Endothelial cell of umbilical vein (primary cell): ENCODE results near the gene LTBP2. TPM values are rescaled to one million over a fixed set of nuclear protein-coding genes. Genes with fewer than 3 reads are reported as not detected.
A peak's percentile ranks its signal among the peaks of the same experiment; 100 is the strongest.
"Not testable (repeated sequence)": the region's sequence is repeated elsewhere in the genome, so short reads cannot be mapped to it uniquely, and the experiment has no call there.

ENCODE experiments used
- BruUV-seq: library from RNA; stranded (reverse); fragments of 400-500 nt; replicated peaks from 2 replicates; lab custom pipeline; 2021; lab: Mats Ljungman, UMichigan
- CTCF ChIA-PET: fragments of 300-600, 350-600 bp; sonication (Branson Sonifier 250); formaldehyde crosslinking; loops from one replicate; lab custom pipeline; 2021; ENCODE audit warnings: antibody characterized with exemption, inconsistent platforms; lab: Charles Lee
- POLR2A ChIA-PET: fragments of 300-600, 350-600 bp; sonication (Branson Sonifier 250); formaldehyde crosslinking; loops from one replicate; lab custom pipeline; 2021; ENCODE audit warnings: antibody characterized with exemption, inconsistent platforms; lab: Charles Lee
- DNase-seq: peaks from one replicate; pipeline ENCODE4 v3.0.0-alpha.2; 2011; ENCODE audit warnings: low read depth, low spot score
- FAIRE-seq: peaks from 2 replicates; lab custom pipeline; 2011; peaks lifted over from hg19 to GRCh38; lab: Jason Lieb, UNC
- H2AFZ ChIP-seq: 2 replicates; pipeline ENCODE4 v1.6.0; 2012; ENCODE audit warnings: low read depth, low read length, control low read depth, inconsistent platforms
- H3K27ac ChIP-seq: 2 replicates; pipeline ENCODE4 v1.5.1; 2011; ENCODE audit warnings: low read depth, mild to moderate bottlenecking, control low read depth, low read length, moderate library complexity; ENCODE audit not compliant: insufficient read depth
- H3K27me3 ChIP-seq, 2 experiments: 2 replicates each; pipeline versions ENCODE4 v1.6.0 to v1.6.1; 2011; ENCODE audit warnings: low read length in 2 of 2, mixed read lengths in 1 of 2; ENCODE audit not compliant: control insufficient read depth in 2 of 2, insufficient read depth in 2 of 2
- H3K36me3 ChIP-seq, 2 experiments: 2 replicates in 1 of 2; 3 replicates in 1 of 2; pipeline ENCODE4 v1.5.1; 2011; ENCODE audit warnings: low read length in 2 of 2, mild to moderate bottlenecking in 1 of 2, moderate library complexity in 1 of 2; ENCODE audit not compliant: control insufficient read depth in 2 of 2, insufficient read depth in 2 of 2; ENCODE audit errors: extremely low read depth in 1 of 2
- H3K4me1 ChIP-seq: 3 replicates; pipeline ENCODE4 v1.5.1; 2011; ENCODE audit warnings: mild to moderate bottlenecking, low read length; ENCODE audit not compliant: control insufficient read depth, insufficient read depth; ENCODE audit errors: extremely low read depth
- H3K4me2 ChIP-seq: 2 replicates; pipeline ENCODE4 v1.6.1; 2011; ENCODE audit warnings: low read length, control low read depth, mixed read lengths; ENCODE audit not compliant: insufficient read depth
- H3K4me3 ChIP-seq, 3 experiments: fragments of 200-600 bp in 1 of 3; sonication (generic), shearing (Covaris generic) in 1 of 3; replicated peaks in 1 of 3; 2 replicates each; pipeline ENCODE4 v1.5.1; 2011 to 2016; ENCODE audit warnings: control low read depth in 3 of 3, low read length in 3 of 3, mild to moderate bottlenecking in 2 of 3, inconsistent platforms in 1 of 3, low read depth in 1 of 3, moderate library complexity in 1 of 3; ENCODE audit not compliant: insufficient read depth in 1 of 3
- H3K79me2 ChIP-seq: 2 replicates; pipeline ENCODE4 v1.6.0; 2012; ENCODE audit warnings: low read length, inconsistent platforms; ENCODE audit not compliant: control insufficient read depth, insufficient read depth
- H3K9ac ChIP-seq: replicated peaks from 2 replicates; pipeline ENCODE3; 2011; ENCODE audit warnings: low read length, control low read depth; ENCODE audit not compliant: insufficient read depth; ENCODE audit errors: extremely low read depth
- H3K9me1 ChIP-seq: replicated peaks from 3 replicates; pipeline ENCODE4 v1.6.0; 2011; ENCODE audit warnings: mild to moderate bottlenecking, low read length; ENCODE audit not compliant: control insufficient read depth, insufficient read depth; ENCODE audit errors: extremely low read depth
- H3K9me3 ChIP-seq: replicated peaks from 2 replicates; pipeline ENCODE4 v1.5.1; 2012; ENCODE audit warnings: low read length, inconsistent platforms; ENCODE audit not compliant: control insufficient read depth, insufficient read depth
- H4K20me1 ChIP-seq: replicated peaks from 2 replicates; pipeline ENCODE3; 2011; ENCODE audit warnings: mild to moderate bottlenecking, low read length; ENCODE audit not compliant: control insufficient read depth, insufficient read depth; ENCODE audit errors: extremely low read depth
- EZH2 ChIP-seq: IDR thresholded peaks from 2 replicates; pipeline ENCODE4 v1.6.1; 2012; ENCODE audit warnings: borderline replicate concordance, low read depth, mild to moderate bottlenecking, moderate library complexity, low read length, inconsistent platforms; ENCODE audit not compliant: severe bottlenecking
- FOS ChIP-seq: IDR thresholded peaks from 2 replicates; pipeline ENCODE4 v1.6.1; 2011; ENCODE audit warnings: mild to moderate bottlenecking, low read length, moderate library complexity, borderline replicate concordance; ENCODE audit not compliant: insufficient read depth
- GATA2 ChIP-seq: IDR thresholded peaks from 2 replicates; pipeline ENCODE4 v1.7.0; 2011; ENCODE audit warnings: low read depth, mild to moderate bottlenecking, moderate library complexity, mixed read lengths, low read length; ENCODE audit not compliant: insufficient read length, insufficient read depth
- MYC ChIP-seq: IDR thresholded peaks from one replicate; pipeline ENCODE4 v1.6.1; 2011; ENCODE audit warnings: mild to moderate bottlenecking, low read depth, low read length
- POLR2AphosphoS5 ChIP-seq: IDR thresholded peaks from 2 replicates; pipeline ENCODE4 v1.6.1; 2012; ENCODE audit warnings: low read depth, mild to moderate bottlenecking, control low read depth, low read length, moderate library complexity; ENCODE audit not compliant: insufficient read depth
- dilution Hi-C: fragments of 300-500 bp; cut with MboI; formaldehyde crosslinking; loops from one replicate; pipeline ENCODE4 v1.15.0; 2019; ENCODE audit warnings: low sequenced_read_pairs; ENCODE audit not compliant: extremely low pct_ligation_motif_present
- intact Hi-C: fragments of 100-400 bp; cut with micrococcal nuclease; formaldehyde crosslinking; loops from one replicate; pipeline ENCODE4 v1.10.0; 2022
- polyA plus RNA-seq, 4 experiments: library from polyadenylated mRNA; depleted of rRNA in 3 of 4; stranded (reverse) in 3 of 4; unstranded in 1 of 4; fragments of >200 nt; gene quantifications; 2 replicates each; pipeline versions ENCODE4 v1.2.1 to v1.2.3, GENCODE V29; 2011 to 2012; ENCODE audit warnings: missing spikeins in 1 of 4
- total RNA-seq: library from RNA; stranded (reverse); gene quantifications from 2 replicates; pipeline ENCODE4 v1.2.3, GENCODE V29; 2021

LTBP2 gene
- total and polyA plus RNA-seq, 2 donors (not counting 3 experiments of a cell fraction or from before 2014, with no cell fraction given): 209 to 268 TPM

DNA sequence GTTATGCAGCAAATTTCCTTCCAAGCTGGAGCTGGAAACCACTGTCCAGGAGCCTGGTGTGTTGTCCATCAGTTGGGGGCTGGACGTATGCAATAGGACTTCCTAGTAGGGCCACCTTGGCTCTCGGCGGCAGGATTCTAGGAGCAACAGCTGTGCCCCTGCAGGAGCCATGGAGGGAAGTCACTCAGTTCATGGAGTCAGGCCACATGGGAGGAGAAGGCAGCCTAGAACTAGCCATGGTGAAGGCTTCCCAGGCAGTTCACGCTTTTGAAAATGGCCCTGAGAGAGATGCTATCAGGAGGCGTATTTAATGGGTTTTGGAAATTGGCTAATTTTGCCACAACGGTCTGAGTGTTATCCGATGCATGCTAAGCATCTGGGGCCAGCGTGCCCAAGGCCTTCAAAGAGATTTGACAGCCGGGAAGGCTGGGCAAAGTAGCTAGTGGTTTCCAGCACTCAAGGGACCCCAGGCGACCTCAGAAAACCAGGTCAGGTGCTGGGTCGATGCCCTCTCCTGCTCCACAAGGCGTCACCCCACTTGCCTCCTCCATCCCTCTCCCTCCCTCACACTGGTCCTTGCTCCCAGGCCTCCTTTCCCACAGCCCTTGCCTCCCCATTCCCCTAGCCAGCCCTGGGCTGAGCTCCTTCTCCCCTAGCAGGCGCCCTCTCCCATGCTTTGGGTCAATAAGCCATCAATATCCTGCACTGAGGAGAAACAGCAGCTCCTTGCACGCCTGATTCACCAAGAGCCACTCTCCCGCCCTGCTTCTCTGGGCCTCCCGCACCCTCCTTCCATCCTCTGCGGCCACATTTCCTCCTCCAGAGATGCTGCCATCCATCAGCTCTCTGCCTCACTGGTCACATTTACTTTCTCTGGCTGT, 155.1 kb downstream of the LTBP2 start:
- H3K9me1 ChIP-seq: no peaks in the 10 kb centered on the region
- no peak overlapping the region for H3K4me2 ChIP-seq
- no peaks in the 10 kb centered on the region for H3K36me3 ChIP-seq
- H3K4me1 ChIP-seq: peaks cover 8% of the 10 kb centered on the region
- TF ChIP-seq EZH2 (no peak), FOS (no peak), POLR2AphosphoS5 (no peak), MYC (no peak), GATA2 (no peak)
- H3K27ac ChIP-seq: no peak overlapping the region
- no peak overlapping the region for H3K4me3 ChIP-seq
- no peaks in the 10 kb centered on the region for H4K20me1 ChIP-seq
- no peak for DNase-seq
- no TSS peak for BruUV-seq
- dilution Hi-C loops: no loop called here
- CTCF ChIA-PET: interaction anchor here (1.1 to 5.5 kb wide), 3 partner anchors 10 to 45 kb away, joined by 3 to 43 read pairs (median 7); no protein-coding TSS in a partner anchor
- H3K27me3 ChIP-seq: peaks cover 1 to 3% of the 10 kb centered on the region in 2 experiments
- no peaks in the 10 kb centered on the region for H3K79me2 ChIP-seq
- H2AFZ ChIP-seq: no peak overlapping the region
- no peak for FAIRE-seq
- intact Hi-C loops: no loop called here
- no peaks in the 10 kb centered on the region for H3K9me3 ChIP-seq
- no peak overlapping the region for H3K9ac ChIP-seq
- POLR2A ChIA-PET: no interaction called here

GRCh38 chr14:74454397-74454796, 157.6 kb downstream of the LTBP2 start:
- H3K36me3 ChIP-seq, H3K4me2 ChIP-seq, dilution Hi-C loops, H3K9ac ChIP-seq, POLR2A ChIA-PET, H3K9me1 ChIP-seq, H2AFZ ChIP-seq, H3K27ac ChIP-seq, H3K9me3 ChIP-seq, H4K20me1 ChIP-seq, H3K4me3 ChIP-seq, H3K79me2 ChIP-seq, intact Hi-C loops, BruUV-seq, H3K4me1 ChIP-seq, FAIRE-seq: not testable (repeated sequence)
- H3K27me3 ChIP-seq: peaks cover 3 to 12% of the 10 kb centered on the region in 2 experiments
- CTCF ChIA-PET: interaction anchor here (1.5 kb wide), 1 partner anchor 35 kb away, joined by 3 read pairs; no protein-coding TSS in a partner anchor
- DNase-seq: peak; percentile 35

Other genes starting within 250 kb of the LTBP2 start
- gene SYNDIG1L, start 186.0 kb downstream of the LTBP2 start, total RNA-seq: not detected in 2 replicates
- gene SYNDIG1L, start 186.0 kb downstream of the LTBP2 start, polyA plus RNA-seq: not detected in 2 replicates
- 203 and 238 TPM in 2 replicates for gene NPC2, start 118.9 kb downstream of the LTBP2 start, total RNA-seq
- 405 and 406 TPM in 2 replicates for gene NPC2, start 118.9 kb downstream of the LTBP2 start, polyA plus RNA-seq
- 21.7 and 22.6 TPM in 2 replicates for gene ISCA2, start 118.5 kb downstream of the LTBP2 start, total RNA-seq
- 25.7 and 29.6 TPM in 2 replicates for gene ISCA2, start 118.5 kb downstream of the LTBP2 start, polyA plus RNA-seq
- gene AREL1, start 100.8 kb upstream of the LTBP2 start, total RNA-seq: 46.4 and 50.3 TPM in 2 replicates
- 67.2 and 87.1 TPM in 2 replicates for gene AREL1, start 100.8 kb upstream of the LTBP2 start, polyA plus RNA-seq
- gene FCF1, start 100.9 kb upstream of the LTBP2 start, total RNA-seq: 57.8 and 58.2 TPM in 2 replicates
- 24.4 and 26.2 TPM in 2 replicates for gene FCF1, start 100.9 kb upstream of the LTBP2 start, polyA plus RNA-seq
- gene YLPM1, start 151.1 kb upstream of the LTBP2 start, total RNA-seq: 81.0 and 85.7 TPM in 2 replicates
- gene YLPM1, start 151.1 kb upstream of the LTBP2 start, polyA plus RNA-seq: 11.4 and 14.9 TPM in 2 replicates